Eye (tissue), 1 donor: ENCODE data around the gene RER1.

ENCODE experiments used
- DNase-seq: peaks from one replicate; pipeline ENCODE4 v3.0.0-alpha.2; 2015

Gene RER1

DNA sequence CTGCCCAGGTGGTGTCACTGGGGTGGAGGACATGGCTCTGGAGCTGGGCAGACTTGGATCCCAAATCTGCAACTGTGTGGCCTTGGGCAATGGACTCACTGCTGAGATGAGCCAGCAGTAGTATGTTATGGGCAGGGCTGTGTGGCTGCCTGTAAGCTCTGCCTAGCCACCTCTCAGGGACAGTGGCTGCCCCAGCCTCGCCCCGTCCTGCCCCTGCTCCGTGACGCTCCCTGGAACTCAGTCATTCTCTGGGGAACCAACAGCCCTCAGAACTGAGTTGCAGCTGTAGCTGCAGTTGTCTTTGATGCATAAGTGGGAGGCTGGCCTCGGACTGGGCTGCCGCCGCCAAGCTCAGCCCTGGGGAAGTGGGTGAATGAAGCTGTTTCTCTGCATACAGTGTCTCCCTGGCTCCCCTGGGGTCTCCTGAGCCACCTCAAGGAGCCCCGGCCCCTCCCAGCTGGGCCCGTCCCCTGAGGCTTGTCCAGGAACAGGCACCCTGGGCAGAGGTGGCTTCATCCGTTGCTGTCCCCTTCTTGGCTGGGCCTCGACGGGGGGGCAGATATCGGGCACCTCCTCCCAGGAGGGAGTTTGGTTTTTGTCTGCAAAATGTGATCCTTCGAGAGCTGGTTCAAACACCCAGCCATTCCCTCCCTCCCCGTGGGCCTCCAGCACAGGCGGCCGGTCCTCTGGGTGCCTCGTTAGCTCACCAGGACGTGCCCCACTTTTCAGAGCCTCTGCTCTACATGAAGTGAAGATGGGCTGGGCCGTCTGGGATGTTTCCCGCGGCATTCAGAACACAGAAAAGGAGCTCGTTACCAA, 58.2 kb downstream of the RER1 start:
- DNase-seq: no peak

DNA sequence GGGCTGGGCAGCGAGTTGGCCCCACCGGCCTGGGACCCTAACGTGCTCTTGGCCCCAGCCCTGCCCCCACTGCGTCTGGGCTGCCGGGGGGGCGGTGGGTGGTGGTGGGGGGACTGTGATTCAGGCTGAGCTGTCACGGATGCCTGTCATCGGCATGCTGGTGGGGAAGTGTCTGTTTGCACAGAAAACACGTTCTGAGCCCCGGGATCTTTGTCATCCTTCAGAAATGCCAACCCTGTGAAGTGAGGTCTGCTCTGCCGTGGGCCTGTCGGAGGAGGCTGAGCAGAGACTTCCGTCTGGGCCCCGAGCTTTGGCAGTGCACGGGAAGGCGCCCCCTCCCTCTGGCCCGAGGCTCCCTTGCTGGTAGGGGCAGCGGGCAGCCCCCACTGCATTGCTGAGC, 60.1 kb downstream of the RER1 start:
- DNase-seq: peak; percentile 61

DNA sequence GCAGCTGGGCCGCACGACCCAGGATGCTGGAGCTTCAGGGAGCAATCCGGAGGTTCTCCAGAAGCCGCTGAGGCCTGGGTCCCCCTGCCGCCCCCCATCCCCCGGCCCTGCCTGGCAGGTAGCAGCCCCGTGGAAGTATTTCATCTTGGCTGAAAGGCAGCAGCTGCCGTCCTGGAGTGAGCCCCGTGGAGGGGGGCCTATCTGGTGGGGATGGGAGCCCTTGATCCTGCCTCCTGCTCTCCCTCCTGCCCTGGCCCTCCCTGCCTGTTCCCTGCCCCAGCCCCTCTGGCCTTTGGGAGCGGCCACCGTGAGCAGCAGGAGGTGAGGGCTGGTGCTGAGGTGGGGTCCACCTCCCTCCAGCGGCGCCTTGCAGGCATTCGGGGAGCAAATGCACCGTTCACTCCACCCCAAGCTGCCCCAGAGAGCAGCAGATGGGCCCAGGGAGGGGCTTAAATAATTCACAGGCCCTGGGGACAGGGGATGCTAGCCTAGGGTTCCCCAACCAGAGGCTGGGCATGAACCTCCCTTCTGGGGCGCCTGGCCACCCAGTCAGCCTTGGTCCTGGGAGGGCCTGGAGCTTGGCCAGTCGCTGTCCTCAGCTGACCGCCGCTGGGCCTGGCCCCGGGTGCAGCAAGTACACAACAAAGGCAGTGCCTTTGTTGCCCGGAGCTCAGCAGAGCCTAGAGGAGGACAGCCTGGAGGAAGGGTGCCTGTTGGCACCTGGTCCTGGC, 60.7 kb downstream of the RER1 start:
- DNase-seq: no peak

DNA sequence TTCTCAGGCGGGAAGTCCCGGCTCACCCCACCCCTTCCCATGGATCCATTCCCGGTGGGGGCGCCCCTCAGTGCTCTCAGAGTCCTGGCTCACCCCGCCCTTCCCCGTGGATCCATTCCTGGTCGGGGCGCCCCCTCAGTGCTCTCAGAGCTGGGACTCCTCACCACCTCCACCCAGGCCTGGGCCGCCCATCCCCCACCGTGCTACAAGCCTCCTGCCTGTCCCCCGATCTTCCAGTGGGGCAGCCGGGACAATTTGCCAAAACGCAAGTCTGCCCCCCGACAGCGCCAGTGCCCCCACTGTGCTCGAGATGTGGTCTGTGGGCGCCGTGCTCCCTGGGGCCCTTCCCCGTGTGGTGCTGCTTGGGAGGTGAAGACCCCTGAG, 61.3 kb downstream of the RER1 start:
- DNase-seq: no peak

DNA sequence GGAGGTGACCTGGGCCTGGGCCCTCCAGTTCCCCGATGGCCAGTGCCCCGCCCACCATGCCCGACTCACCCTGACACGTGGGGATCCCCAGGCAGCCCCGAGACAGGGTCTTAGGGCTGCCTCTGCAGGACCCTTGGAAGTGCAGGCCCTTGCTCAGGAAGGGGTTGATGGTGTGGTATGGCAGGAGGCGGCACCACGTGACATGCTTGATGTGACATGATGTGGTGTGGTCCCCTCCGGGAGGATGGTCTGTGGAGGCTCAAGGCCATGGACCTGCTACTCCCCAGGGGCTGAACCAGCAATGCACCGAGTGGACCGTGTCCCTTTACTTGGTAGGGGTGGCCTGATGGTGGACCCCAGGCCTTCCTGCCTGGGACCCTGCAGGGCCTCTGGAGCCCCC, 62.6 kb downstream of the RER1 start:
- DNase-seq: no peak
